IPS-NIHi11 (cell line): ENCODE results near the gene ANGPTL8.

Source experiments
- DNase-seq: peaks from one replicate; pipeline ENCODE4 v3.0.0; 2012; ENCODE audit warnings: mixed read lengths, low spot score

ANGPTL8 gene

GRCh38 chr19:11291415-11291814 is 52.0 kb downstream of the ANGPTL8 start:
- DNase-seq, result no peak
